H1 (cell line): ENCODE measurements around the gene RD3L. TPM values are rescaled to one million over a fixed set of nuclear protein-coding genes. Genes with fewer than 3 reads are reported as not detected.

Experiments
- CTCF ChIA-PET: fragments of 300-600 bp; sonication (Branson Sonifier 250); formaldehyde crosslinking; loops from one replicate; lab custom pipeline; 2021; ENCODE audit not compliant: partially characterized antibody; lab: Charles Lee
- POLR2A ChIA-PET: fragments of 300-600 bp; sonication (Branson Sonifier 250); formaldehyde crosslinking; loops from one replicate; lab custom pipeline; 2021; ENCODE audit warnings: inconsistent platforms; ENCODE audit not compliant: partially characterized antibody; lab: Charles Lee
- DNase-seq, 2 experiments: peaks; one replicate each; pipeline versions ENCODE4 v3.0.0 to v3.0.0-alpha.2; 2010 to 2022; ENCODE audit warnings: low spot score in 2 of 2, low read depth in 1 of 2, mixed read lengths in 1 of 2
- FAIRE-seq: peaks from 2 replicates; lab custom pipeline; 2011; peaks lifted over from hg19 to GRCh38; lab: Jason Lieb, UNC
- H2AFZ ChIP-seq: 2 replicates; pipeline ENCODE4 v1.8.1; 2012; ENCODE audit warnings: low read length, inconsistent platforms
- H2AK5ac ChIP-seq: 2 replicates; pipeline ENCODE4 v1.6.1; 2013; ENCODE audit warnings: low read depth, low read length
- H2BK120ac ChIP-seq: replicated peaks from 2 replicates; pipeline ENCODE3; 2013; ENCODE audit warnings: low read depth, low read length, inconsistent platforms
- H2BK12ac ChIP-seq: 2 replicates; pipeline ENCODE4 v1.6.1; 2013; ENCODE audit warnings: low read depth, low read length
- H2BK15ac ChIP-seq: 2 replicates; pipeline ENCODE4 v1.6.1; 2013; ENCODE audit warnings: low read length
- H2BK20ac ChIP-seq: 2 replicates; pipeline ENCODE4 v1.6.1; 2013; ENCODE audit warnings: low read length
- H2BK5ac ChIP-seq: 2 replicates; pipeline ENCODE4 v1.6.1; 2013; ENCODE audit warnings: low read depth, low read length
- H3K14ac ChIP-seq: 2 replicates; pipeline ENCODE4 v1.6.1; 2013; ENCODE audit warnings: inconsistent platforms; ENCODE audit not compliant: insufficient read length
- H3K18ac ChIP-seq: 2 replicates; pipeline ENCODE4 v1.6.1; 2013; ENCODE audit warnings: low read length; ENCODE audit errors: extremely low read depth
- H3K23ac ChIP-seq: 2 replicates; pipeline ENCODE4 v1.6.1; 2013; ENCODE audit warnings: inconsistent platforms; ENCODE audit not compliant: insufficient read length
- H3K23me2 ChIP-seq: 2 replicates; pipeline ENCODE4 v1.6.1; 2013; ENCODE audit warnings: low read depth, low read length
- H3K27ac ChIP-seq: 2 replicates; pipeline ENCODE4 v1.6.1; 2011; ENCODE audit warnings: low read depth, low read length, inconsistent platforms
- H3K27me3 ChIP-seq, 4 experiments: replicated peaks in 1 of 4; 1 replicate in 1 of 4; 2 replicates in 3 of 4; pipeline versions ENCODE4 v1.6.1 to v1.8.1; 2011 to 2013; ENCODE audit warnings: low read length in 3 of 4, mild to moderate bottlenecking in 3 of 4, inconsistent platforms in 2 of 4, mixed read lengths in 2 of 4, moderate library complexity in 1 of 4; ENCODE audit not compliant: control insufficient read depth in 3 of 4, insufficient read depth in 3 of 4; ENCODE audit errors: extremely low read depth in 1 of 4
- H3K36me3 ChIP-seq, 4 experiments: 2 replicates each; pipeline versions ENCODE4 v1.6.1 to v1.8.1; 2011 to 2013; ENCODE audit warnings: mild to moderate bottlenecking in 4 of 4, low read length in 3 of 4, moderate library complexity in 2 of 4, control low read depth in 1 of 4, inconsistent platforms in 1 of 4; ENCODE audit not compliant: insufficient read depth in 4 of 4, control insufficient read depth in 2 of 4
- H3K4ac ChIP-seq: replicated peaks from 2 replicates; pipeline ENCODE3; 2013; ENCODE audit warnings: low read length, low read depth, mixed read lengths, inconsistent platforms; ENCODE audit not compliant: insufficient read length
- H3K4me1 ChIP-seq, 4 experiments: replicated peaks in 1 of 4; 1 replicate in 1 of 4; 2 replicates in 3 of 4; pipeline versions ENCODE4 v1.6.1 to v1.8.1; 2011 to 2013; ENCODE audit warnings: low read length in 3 of 4, inconsistent platforms in 2 of 4, mixed read lengths in 1 of 4; ENCODE audit not compliant: insufficient read depth in 4 of 4, control insufficient read depth in 3 of 4
- H3K4me2 ChIP-seq, 2 experiments: 2 replicates each; pipeline versions ENCODE4 v1.6.1 to v1.8.1; 2011 to 2013; ENCODE audit warnings: low read depth in 2 of 2, low read length in 2 of 2, control low read depth in 1 of 2, inconsistent platforms in 1 of 2, mild to moderate bottlenecking in 1 of 2; ENCODE audit not compliant: insufficient read depth in 1 of 2
- H3K4me3 ChIP-seq, 4 experiments: fragments of 200-600, 300-600 bp in 1 of 4; sonication (generic), shearing (Covaris generic), sonication (Bioruptor Twin) in 1 of 4; 2 replicates each; pipeline versions ENCODE4 v1.5.1 to v1.8.1; 2011 to 2016; ENCODE audit warnings: low read length in 4 of 4, low read depth in 3 of 4, control low read depth in 2 of 4, inconsistent platforms in 2 of 4, mild to moderate bottlenecking in 2 of 4, mixed read lengths in 1 of 4, moderate library complexity in 1 of 4; ENCODE audit not compliant: insufficient read depth in 2 of 4; ENCODE audit errors: extremely low read depth in 1 of 4
- H3K56ac ChIP-seq: replicated peaks from 2 replicates; pipeline ENCODE3; 2013; ENCODE audit warnings: low read depth, mild to moderate bottlenecking, mixed read lengths, low read length, inconsistent platforms; ENCODE audit not compliant: insufficient read length
- H3K79me1 ChIP-seq: 2 replicates; pipeline ENCODE4 v1.6.1; 2013; ENCODE audit warnings: low read depth, low read length, control low read depth
- H3K79me2 ChIP-seq, 2 experiments: 2 replicates each; pipeline versions ENCODE4 v1.6.1 to v1.8.1; 2012 to 2013; ENCODE audit warnings: low read length in 2 of 2, mild to moderate bottlenecking in 2 of 2, inconsistent platforms in 1 of 2; ENCODE audit not compliant: insufficient read depth in 2 of 2, control insufficient read depth in 1 of 2
- H3K9ac ChIP-seq, 4 experiments: replicated peaks in 1 of 4; 1 replicate in 1 of 4; 2 replicates in 3 of 4; pipeline versions ENCODE4 v1.6.1 to v1.8.1; 2011 to 2013; ENCODE audit warnings: low read depth in 3 of 4, low read length in 3 of 4, control low read depth in 2 of 4, mild to moderate bottlenecking in 2 of 4, moderate library complexity in 2 of 4, inconsistent platforms in 1 of 4; ENCODE audit errors: extremely low read depth in 1 of 4
- H3K9me3 ChIP-seq, 2 experiments: 2 replicates each; pipeline versions ENCODE4 v1.6.1 to v1.8.1; 2012 to 2013; ENCODE audit warnings: mild to moderate bottlenecking in 2 of 2, moderate library complexity in 2 of 2, control low read depth in 1 of 2, inconsistent platforms in 1 of 2, low read depth in 1 of 2, low read length in 1 of 2, mixed read lengths in 1 of 2; ENCODE audit not compliant: insufficient read depth in 2 of 2
- H4K20me1 ChIP-seq, 2 experiments: replicated peaks in 1 of 2; 2 replicates each; pipeline versions ENCODE3 to v1.8.1; 2011 to 2013; ENCODE audit warnings: inconsistent platforms in 2 of 2, low read length in 2 of 2, mild to moderate bottlenecking in 1 of 2; ENCODE audit not compliant: insufficient read depth in 2 of 2, control insufficient read depth in 1 of 2
- H4K5ac ChIP-seq: 2 replicates; pipeline ENCODE4 v1.6.1; 2013; ENCODE audit warnings: low read length, low read depth, mixed read lengths, inconsistent platforms; ENCODE audit not compliant: insufficient read length
- H4K8ac ChIP-seq: 2 replicates; pipeline ENCODE4 v1.8.0; 2013; ENCODE audit warnings: mild to moderate bottlenecking, moderate library complexity, low read length, inconsistent platforms; ENCODE audit not compliant: insufficient read depth; ENCODE audit errors: extremely low read depth
- H4K91ac ChIP-seq: replicated peaks from 2 replicates; pipeline ENCODE3; 2013; ENCODE audit warnings: low read length, mixed read lengths, inconsistent platforms; ENCODE audit not compliant: insufficient read length
- ATF2 ChIP-seq: IDR thresholded peaks from 2 replicates; pipeline ENCODE4 v1.6.1; 2012; ENCODE audit warnings: low read length, inconsistent platforms
- CBX8 ChIP-seq: fragments of 300-800, 300-1000 bp; sonication (generic); IDR thresholded peaks from 2 replicates; pipeline ENCODE4 v1.7.1; 2016; ENCODE audit warnings: low read depth, low read length, borderline replicate concordance
- CEBPB ChIP-seq: IDR thresholded peaks from 2 replicates; pipeline ENCODE4 v1.6.1; 2012; ENCODE audit warnings: low read depth, low read length
- EZH2 ChIP-seq: fragments of 200-600 bp; sonication (generic); IDR thresholded peaks from 2 replicates; pipeline ENCODE4 v1.7.1; 2012; ENCODE audit warnings: low read depth, mild to moderate bottlenecking, moderate library complexity, low read length, inconsistent platforms; ENCODE audit not compliant: severe bottlenecking
- MAFK ChIP-seq: IDR thresholded peaks from 2 replicates; pipeline ENCODE4 v1.6.1; 2012; ENCODE audit warnings: low read depth, mild to moderate bottlenecking, improper control_type of control experiment, low read length
- PHF8 ChIP-seq: fragments of 200-600 bp; sonication (generic); conservative IDR thresholded peaks from 2 replicates; pipeline ENCODE4 v1.7.1; 2012; ENCODE audit warnings: low read depth, mild to moderate bottlenecking, inconsistent platforms, low read length, moderate library complexity
- POLR2AphosphoS5 ChIP-seq: IDR thresholded peaks from 2 replicates; pipeline ENCODE4 v1.6.1; 2011; ENCODE audit warnings: low read depth, low read length
- RBBP5 ChIP-seq: IDR thresholded peaks from 2 replicates; pipeline ENCODE4 v1.7.1; 2012; ENCODE audit warnings: low read depth, mild to moderate bottlenecking, inconsistent platforms, low read length, moderate library complexity, borderline replicate concordance
- TCF12 ChIP-seq: IDR thresholded peaks from 2 replicates; pipeline ENCODE4 v1.6.1; 2011; ENCODE audit warnings: low read depth, mild to moderate bottlenecking, low read length
- USF2 ChIP-seq: IDR thresholded peaks from 2 replicates; pipeline ENCODE4 v1.6.1; 2011; ENCODE audit warnings: low read length, improper control_type of control experiment
- WGBS, 2 experiments: shearing (Covaris generic) in 1 of 2; methylation state at CpG; one replicate each; pipeline versions ENCODE4 v1.1.6 to v1.1.7; 2013 to 2015; ENCODE audit warnings: low lambda C conversion rate in 2 of 2, mixed read lengths in 2 of 2, inconsistent platforms in 1 of 2, low coverage in 1 of 2, missing lambda C conversion rate in 1 of 2; ENCODE audit not compliant: insufficient replicate concordance in 2 of 2, insufficient coverage in 1 of 2, insufficient read length in 1 of 2; ENCODE audit errors: extremely low coverage in 1 of 2, missing lambda C conversion rate in 1 of 2; 5-methylcytosine and 5-hydroxymethylcytosine counted together
- polyA plus RNA-seq, 7 experiments: library from polyadenylated mRNA; depleted of rRNA in 3 of 7; stranded (reverse) in 5 of 7; unstranded in 2 of 7; fragments of >200 nt in 5 of 7; fragments of 200-250 nt in 2 of 7; gene quantifications; 1 replicate in 5 of 7; 2 replicates in 1 of 7; 4 replicates in 1 of 7; pipeline versions ENCODE4 v1.2.1 to v1.2.3, GENCODE V29; 2011 to 2013; ENCODE audit warnings: missing spikeins in 2 of 7, mixed read lengths in 2 of 7
- total RNA-seq: library from RNA; stranded (reverse); fragmentation: NEBNext Ultra II Directional; extraction: Animal tissue kit (Norgen Biotek cat#: 25700); gene quantifications from 2 replicates; pipeline ENCODE4 v1.2.1, GENCODE V29; 2021

The RD3L gene
- total and polyA plus RNA-seq, 2 of the 8 experiments (the other 6 are each of a cell fraction or from before 2014, with no cell fraction given): not detected

GRCh38 chr14:103892247-103892646 lies 50.1 kb downstream of the RD3L start:
- H3K18ac ChIP-seq: no peak overlapping the region
- H4K5ac ChIP-seq: no peak overlapping the region
- POLR2A ChIA-PET: no interaction called here
- no peaks in the 10 kb centered on the region for H3K27me3 ChIP-seq
- no peak overlapping the region for H3K4me3 ChIP-seq
- no peak overlapping the region for H4K91ac ChIP-seq
- H3K4me1 ChIP-seq: peaks cover 0 to 2% (median 0%) of the 10 kb centered on the region in 4 experiments; a peak in 1 of 7 replicates
- WGBS, 2 experiments: 97% methylated on average over 8 of the region's 8 CpGs; no CpG with 5 or more reads in 1 of the 2 experiments
- peaks cover 0 to 2% of the 10 kb centered on the region in 2 experiments for H4K20me1 ChIP-seq
- H3K9ac ChIP-seq: no peak overlapping the region
- no peak overlapping the region for H2BK20ac ChIP-seq
- H3K79me2 ChIP-seq: no peaks in the 10 kb centered on the region
- H2BK5ac ChIP-seq: no peak overlapping the region
- H2BK120ac ChIP-seq: no peak overlapping the region
- FAIRE-seq (no peak), DNase-seq (no peak)
- no peak overlapping the region for H2AFZ ChIP-seq
- no peaks in the 10 kb centered on the region for H3K79me1 ChIP-seq
- no peak overlapping the region for H4K8ac ChIP-seq
- H3K9me3 ChIP-seq: peaks cover 0 to 3% of the 10 kb centered on the region in 2 experiments; a peak in 1 of 4 replicates
- H2BK15ac ChIP-seq: no peak overlapping the region
- no peak overlapping the region for H3K23ac ChIP-seq
- no peak overlapping the region for H3K27ac ChIP-seq
- CTCF ChIA-PET: interaction anchor here (0.6 to 1.5 kb wide), 3 partner anchors 13 to 28 kb away, joined by 3 to 4 read pairs (median 3); no protein-coding TSS in a partner anchor
- no peak overlapping the region for H2BK12ac ChIP-seq
- H3K36me3 ChIP-seq: no peaks in the 10 kb centered on the region
- no peak overlapping the region for H3K14ac ChIP-seq
- no peak overlapping the region for H3K56ac ChIP-seq
- H3K4me2 ChIP-seq: no peak overlapping the region
- H3K4ac ChIP-seq: no peak overlapping the region
- H2AK5ac ChIP-seq: no peak overlapping the region
- no peaks in the 10 kb centered on the region for H3K23me2 ChIP-seq
- TF ChIP-seq EZH2 (no peak), ATF2 (no peak), TCF12 (no peak), MAFK (no peak), CEBPB (no peak), RBBP5 (no peak), POLR2AphosphoS5 (no peak), CBX8 (no peak), USF2 (no peak), PHF8 (no peak)
